PC-3 (cell line): ENCODE data around the gene PEX6. TPM values are rescaled to one million over a fixed set of nuclear protein-coding genes. Genes with fewer than 3 reads are reported as not detected.
"Not testable (repeated sequence)": the region's sequence is repeated elsewhere in the genome, so short reads cannot be mapped to it uniquely, and the experiment has no call there.

ENCODE experiments used
- ATAC-seq: fragments of 200-7000 bp; cut with Tn5 transposase; 2 replicates; pipeline ENCODE4 v1.9.1; 2020; ENCODE audit warnings: mild to moderate bottlenecking, moderate library complexity
- BruUV-seq: library from RNA; stranded (reverse); fragments of 400-500 nt; replicated peaks from 2 replicates; lab custom pipeline; 2021; lab: Mats Ljungman, UMichigan
- CTCF ChIA-PET: fragments of 300-600 bp; sonication (Branson Sonifier 250); formaldehyde crosslinking; loops from one replicate; lab custom pipeline; 2022; ENCODE audit warnings: antibody characterized with exemption; lab: Charles Lee
- POLR2A ChIA-PET: fragments of 300-600 bp; sonication (Branson Sonifier 250); formaldehyde crosslinking; loops from one replicate; lab custom pipeline; 2022; ENCODE audit warnings: antibody characterized with exemption; ENCODE audit not compliant: unreplicated experiment; lab: Charles Lee
- DNase-seq: peaks from one replicate; pipeline ENCODE4 v3.0.0-alpha.2; 2015
- H2AFZ ChIP-seq: fragments of 300-600 bp; sonication (generic); 2 replicates; pipeline ENCODE4 v1.6.0; 2016; ENCODE audit warnings: antibody characterized with exemption, low read length
- H3F3A ChIP-seq: fragments of 300-600 bp; sonication (generic); one replicate; pipeline ENCODE4 v1.6.0; 2017; ENCODE audit warnings: antibody characterized with exemption, low read length, control low read depth, mild to moderate bottlenecking; ENCODE audit not compliant: unreplicated experiment
- H3K27ac ChIP-seq: fragments of 300-600 bp; sonication (generic); 2 replicates; pipeline ENCODE4 v1.5.1; 2016; ENCODE audit warnings: mild to moderate bottlenecking, low read length
- H3K27me3 ChIP-seq: fragments of 300-600 bp; sonication (generic); 2 replicates; pipeline ENCODE4 v1.6.1; 2016; ENCODE audit warnings: low read length, mixed read lengths
- H3K36me3 ChIP-seq: fragments of 300-600 bp; sonication (generic); 2 replicates; pipeline ENCODE4 v1.6.1; 2016; ENCODE audit warnings: low read depth, mixed run types, low read length, mixed read lengths
- H3K4me1 ChIP-seq: fragments of 300-600 bp; sonication (generic); 2 replicates; pipeline ENCODE4 v1.5.1; 2016; ENCODE audit warnings: low read length; ENCODE audit not compliant: insufficient read depth
- H3K4me2 ChIP-seq: fragments of 300-600 bp; sonication (generic); 2 replicates; pipeline ENCODE4 v1.6.0; 2016; ENCODE audit warnings: low read length
- H3K4me3 ChIP-seq: fragments of 300-600 bp; sonication (generic); 2 replicates; pipeline ENCODE4 v1.5.1; 2016; ENCODE audit warnings: mild to moderate bottlenecking, low read length, mixed read lengths
- H3K79me2 ChIP-seq: fragments of 300-600 bp; sonication (generic); 2 replicates; pipeline ENCODE4 v1.6.1; 2017; ENCODE audit warnings: low read length, mixed read lengths
- H3K9ac ChIP-seq: fragments of 300-600 bp; sonication (generic); 2 replicates; pipeline ENCODE4 v1.6.0; 2016; ENCODE audit warnings: mild to moderate bottlenecking, low read length
- H3K9me2 ChIP-seq: fragments of 300-600 bp; sonication (generic); replicated peaks from 2 replicates; pipeline ENCODE4 v1.6.1; 2016; ENCODE audit warnings: mixed run types, low read length, mixed read lengths
- H3K9me3 ChIP-seq: fragments of 300-600 bp; sonication (generic); 2 replicates; pipeline ENCODE4 v1.6.1; 2016; ENCODE audit warnings: low read length, mixed read lengths
- H4K20me1 ChIP-seq: fragments of 300-600 bp; sonication (generic); 2 replicates; pipeline ENCODE4 v1.6.1; 2016; ENCODE audit warnings: low read length, mixed read lengths
- EZH2 ChIP-seq: fragments of 300-600 bp; sonication (generic); IDR thresholded peaks from one replicate; pipeline ENCODE4 v1.6.1; 2017; ENCODE audit warnings: antibody characterized with exemption, mild to moderate bottlenecking, low read length; ENCODE audit not compliant: unreplicated experiment
- EZH2phosphoT487 ChIP-seq: fragments of 300-600 bp; sonication (generic); IDR thresholded peaks from 2 replicates; pipeline ENCODE4 v1.6.1; 2018; ENCODE audit warnings: mild to moderate bottlenecking, antibody characterized with exemption, low read length, borderline replicate concordance
- intact Hi-C: fragments of 100-400 bp; cut with micrococcal nuclease; formaldehyde crosslinking; loops from 2 replicates; pipeline ENCODE4 v1.9.0; 2023
- total RNA-seq: library from RNA; depleted of rRNA; stranded (reverse); fragments of >200 nt; gene quantifications from 2 replicates; pipeline ENCODE4 v1.2.3, GENCODE V29; 2014
- TF ChIP-seq, protein P1 (sequence below): fragments of 300-600 bp; sonication (generic); conservative IDR thresholded peaks from 2 replicates; pipeline ENCODE4 v1.5.1; 2017; ENCODE audit warnings: antibody characterized with exemption, low read depth, mild to moderate bottlenecking, low read length

PEX6 gene
- total RNA-seq, 1 experiment from 2014 or later, result 35.9 TPM

DNA sequence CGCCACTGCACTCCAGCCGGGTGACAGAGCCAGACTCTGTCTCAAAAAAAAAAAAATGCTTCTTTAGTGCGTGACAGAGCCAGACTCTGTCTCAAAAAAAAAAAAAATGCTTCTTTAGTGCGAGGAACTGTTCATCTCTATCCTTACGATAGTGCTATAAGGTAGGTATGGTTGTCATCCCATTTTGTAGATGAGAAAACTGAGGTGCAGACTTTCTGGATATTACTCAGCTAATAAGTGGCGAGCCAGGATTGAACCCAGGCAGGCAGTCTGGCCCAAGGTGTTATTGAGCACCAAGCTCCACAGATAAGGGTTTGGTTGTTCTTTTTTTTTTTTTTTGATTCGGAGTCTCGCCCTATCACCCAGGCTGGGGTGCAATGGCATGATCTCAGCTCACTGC, 22.9 kb upstream of the PEX6 start:
- DNase-seq, result no peak
- Histone ChIP-seq H3K27ac (no peak overlapping the region), H3K9me3 (no peaks in the 10 kb centered on the region), H3K4me2 (no peak overlapping the region), H3K4me1 (no peaks in the 10 kb centered on the region), H3K9me2 (no peaks in the 10 kb centered on the region), H3K79me2 (no peaks in the 10 kb centered on the region), H3K27me3 (no peaks in the 10 kb centered on the region), H4K20me1 (no peaks in the 10 kb centered on the region), H3F3A (no peaks in the 10 kb centered on the region), H2AFZ (no peak overlapping the region), H3K36me3 (peaks cover 5% of the 10 kb centered on the region; the same call in 1 of the 2 replicates), H3K9ac (no peak overlapping the region), H3K4me3 (no peak overlapping the region)
- POLR2A ChIA-PET, result no interaction called here
- intact Hi-C loops, result no loop called here
- CTCF ChIA-PET, result no interaction called here
- ATAC-seq, result no peak
- BruUV-seq, result no TSS peak
- TF ChIP-seq EZH2 (no peak), EZH2phosphoT487 (no peak)
- TF ChIP-seq, protein P1, sequence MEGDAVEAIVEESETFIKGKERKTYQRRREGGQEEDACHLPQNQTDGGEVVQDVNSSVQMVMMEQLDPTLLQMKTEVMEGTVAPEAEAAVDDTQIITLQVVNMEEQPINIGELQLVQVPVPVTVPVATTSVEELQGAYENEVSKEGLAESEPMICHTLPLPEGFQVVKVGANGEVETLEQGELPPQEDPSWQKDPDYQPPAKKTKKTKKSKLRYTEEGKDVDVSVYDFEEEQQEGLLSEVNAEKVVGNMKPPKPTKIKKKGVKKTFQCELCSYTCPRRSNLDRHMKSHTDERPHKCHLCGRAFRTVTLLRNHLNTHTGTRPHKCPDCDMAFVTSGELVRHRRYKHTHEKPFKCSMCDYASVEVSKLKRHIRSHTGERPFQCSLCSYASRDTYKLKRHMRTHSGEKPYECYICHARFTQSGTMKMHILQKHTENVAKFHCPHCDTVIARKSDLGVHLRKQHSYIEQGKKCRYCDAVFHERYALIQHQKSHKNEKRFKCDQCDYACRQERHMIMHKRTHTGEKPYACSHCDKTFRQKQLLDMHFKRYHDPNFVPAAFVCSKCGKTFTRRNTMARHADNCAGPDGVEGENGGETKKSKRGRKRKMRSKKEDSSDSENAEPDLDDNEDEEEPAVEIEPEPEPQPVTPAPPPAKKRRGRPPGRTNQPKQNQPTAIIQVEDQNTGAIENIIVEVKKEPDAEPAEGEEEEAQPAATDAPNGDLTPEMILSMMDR, result no peak

DNA sequence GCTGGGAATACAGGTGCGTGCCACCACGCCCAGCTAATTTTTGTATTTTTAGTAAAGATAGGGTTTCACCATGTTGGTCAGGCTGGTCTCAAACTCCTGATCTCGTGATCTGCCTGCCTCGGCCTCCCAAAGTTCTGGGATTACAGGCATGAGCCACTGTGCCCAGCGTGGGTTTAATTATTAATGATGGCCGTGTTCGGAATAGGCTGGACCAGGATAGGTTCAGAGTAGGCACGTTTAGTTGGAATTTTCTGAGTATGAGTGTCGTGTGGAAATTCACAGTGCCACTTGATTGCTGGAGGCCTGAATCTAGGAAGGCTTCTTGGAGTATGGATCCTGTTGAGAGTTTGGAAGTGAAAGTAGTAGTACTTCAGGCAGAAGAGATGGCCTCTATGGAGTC, 19.2 kb upstream of the PEX6 start:
- H3K36me3 ChIP-seq, H3K4me1 ChIP-seq, H3K9ac ChIP-seq, H3K4me3 ChIP-seq, H2AFZ ChIP-seq, H3F3A ChIP-seq, intact Hi-C loops, H3K4me2 ChIP-seq, H3K9me2 ChIP-seq, DNase-seq, H3K9me3 ChIP-seq, H4K20me1 ChIP-seq, CTCF ChIA-PET, H3K79me2 ChIP-seq, H3K27me3 ChIP-seq, ATAC-seq, H3K27ac ChIP-seq, BruUV-seq: not testable (repeated sequence)
- POLR2A ChIA-PET, result interaction anchor here (0.7 kb wide), 1 partner anchor 262 kb away, joined by 3 read pairs; no protein-coding TSS in a partner anchor

DNA sequence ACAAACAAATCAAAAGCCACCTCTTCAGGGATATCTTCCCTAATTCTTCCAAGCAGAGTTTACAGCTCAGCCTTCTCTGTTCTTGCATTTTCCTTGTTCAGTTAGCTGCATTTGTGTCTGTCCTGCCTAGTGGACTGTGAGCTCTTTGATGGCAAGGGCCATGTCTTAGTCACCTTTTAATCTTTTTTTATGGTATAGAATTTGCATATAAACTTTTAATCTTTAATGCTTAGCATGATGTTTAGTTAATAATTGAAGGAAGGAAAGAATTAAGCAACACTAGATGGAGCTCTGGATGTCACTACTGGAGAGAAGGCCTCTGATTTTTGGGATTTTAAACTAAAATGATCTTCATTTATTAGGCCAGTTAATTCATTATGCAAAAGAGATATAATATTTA, 17.5 kb upstream of the PEX6 start:
- Histone ChIP-seq H3K36me3 (no peaks in the 10 kb centered on the region), H3K79me2 (peaks cover 2% of the 10 kb centered on the region; the same call in 1 of the 2 replicates), H3K27me3 (no peaks in the 10 kb centered on the region), H3K9me3 (no peaks in the 10 kb centered on the region), H3K4me1 (no peaks in the 10 kb centered on the region), H3K9me2 (no peaks in the 10 kb centered on the region), H4K20me1 (no peaks in the 10 kb centered on the region), H3F3A (peaks cover 3% of the 10 kb centered on the region), H2AFZ (no peak overlapping the region), H3K4me2 (no peak overlapping the region), H3K4me3 (no peak overlapping the region), H3K27ac (no peak overlapping the region), H3K9ac (no peak overlapping the region)
- BruUV-seq, result no TSS peak
- intact Hi-C loops, result no loop called here
- POLR2A ChIA-PET, result interaction anchor here (0.6 to 0.8 kb wide), 4 partner anchors 13 to 106 kb away, joined by 3 to 5 read pairs (median 4); a partner anchor contains a TSS
- CTCF ChIA-PET, result interaction anchor here (0.6 to 1.2 kb wide), 5 partner anchors 12 to 458 kb away, joined by 4 to 5 read pairs (median 5); partner anchors contain the start of gene PPP2R5D
- peak; percentile 58 for ATAC-seq
- TF ChIP-seq EZH2phosphoT487, result no peak
- TF ChIP-seq, protein P1, result peak; percentile 44
- DNase-seq, result peak; percentile 7
